PFSK-1 (cell line): ENCODE results near the gene ZNF346.

ENCODE experiments used
- FOXP2 ChIP-seq: optimal IDR thresholded peaks from 2 replicates; pipeline ENCODE3; 2011; ENCODE audit warnings: borderline replicate concordance, control low read depth, inconsistent platforms; ENCODE audit not compliant: insufficient read depth; ENCODE audit errors: extremely low read length, extremely low read depth
- POLR2AphosphoS5 ChIP-seq: IDR thresholded peaks from 2 replicates; pipeline ENCODE4 v1.6.1; 2012; ENCODE audit warnings: low read depth, mild to moderate bottlenecking, control low read depth, low read length, moderate library complexity
- SIN3A ChIP-seq: IDR thresholded peaks from 2 replicates; pipeline ENCODE4 v1.6.1; 2012; ENCODE audit warnings: mild to moderate bottlenecking, low read length, moderate library complexity, borderline replicate concordance; ENCODE audit not compliant: insufficient read depth
- TAF1 ChIP-seq: IDR thresholded peaks from 2 replicates; pipeline ENCODE4 v1.6.1; 2012; ENCODE audit warnings: low read length, control low read depth, borderline replicate concordance; ENCODE audit not compliant: insufficient read depth
- TF ChIP-seq, protein P1 (sequence below), 2 experiments: IDR thresholded peaks; 2 replicates each; pipeline versions ENCODE4 v1.6.1 to v1.8.0; 2011 to 2012; ENCODE audit warnings: low read depth in 2 of 2, low read length in 2 of 2, control low read depth in 1 of 2, inconsistent platforms in 1 of 2, mild to moderate bottlenecking in 1 of 2, moderate library complexity in 1 of 2; ENCODE audit not compliant: insufficient read depth in 1 of 2

The ZNF346 gene

DNA sequence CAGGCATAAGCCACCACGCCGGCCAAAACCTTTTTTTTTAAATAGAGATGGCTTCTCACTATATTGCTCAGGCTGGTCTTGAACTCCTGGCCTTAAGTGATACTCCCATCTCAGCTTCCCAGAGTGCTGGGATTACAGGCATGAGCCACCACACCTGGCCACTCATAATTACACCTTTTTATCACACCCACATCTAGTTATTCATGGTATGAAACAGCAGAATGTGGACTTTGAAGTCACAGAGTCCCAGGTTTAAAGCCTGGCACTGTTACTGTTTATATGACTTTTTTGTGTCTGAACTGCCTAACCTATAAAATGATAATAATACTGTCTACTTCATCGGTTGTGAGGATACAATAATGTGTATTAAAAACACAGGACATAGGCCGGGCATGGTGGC is 23.1 kb downstream of the ZNF346 start:
- TF ChIP-seq, protein P1, sequence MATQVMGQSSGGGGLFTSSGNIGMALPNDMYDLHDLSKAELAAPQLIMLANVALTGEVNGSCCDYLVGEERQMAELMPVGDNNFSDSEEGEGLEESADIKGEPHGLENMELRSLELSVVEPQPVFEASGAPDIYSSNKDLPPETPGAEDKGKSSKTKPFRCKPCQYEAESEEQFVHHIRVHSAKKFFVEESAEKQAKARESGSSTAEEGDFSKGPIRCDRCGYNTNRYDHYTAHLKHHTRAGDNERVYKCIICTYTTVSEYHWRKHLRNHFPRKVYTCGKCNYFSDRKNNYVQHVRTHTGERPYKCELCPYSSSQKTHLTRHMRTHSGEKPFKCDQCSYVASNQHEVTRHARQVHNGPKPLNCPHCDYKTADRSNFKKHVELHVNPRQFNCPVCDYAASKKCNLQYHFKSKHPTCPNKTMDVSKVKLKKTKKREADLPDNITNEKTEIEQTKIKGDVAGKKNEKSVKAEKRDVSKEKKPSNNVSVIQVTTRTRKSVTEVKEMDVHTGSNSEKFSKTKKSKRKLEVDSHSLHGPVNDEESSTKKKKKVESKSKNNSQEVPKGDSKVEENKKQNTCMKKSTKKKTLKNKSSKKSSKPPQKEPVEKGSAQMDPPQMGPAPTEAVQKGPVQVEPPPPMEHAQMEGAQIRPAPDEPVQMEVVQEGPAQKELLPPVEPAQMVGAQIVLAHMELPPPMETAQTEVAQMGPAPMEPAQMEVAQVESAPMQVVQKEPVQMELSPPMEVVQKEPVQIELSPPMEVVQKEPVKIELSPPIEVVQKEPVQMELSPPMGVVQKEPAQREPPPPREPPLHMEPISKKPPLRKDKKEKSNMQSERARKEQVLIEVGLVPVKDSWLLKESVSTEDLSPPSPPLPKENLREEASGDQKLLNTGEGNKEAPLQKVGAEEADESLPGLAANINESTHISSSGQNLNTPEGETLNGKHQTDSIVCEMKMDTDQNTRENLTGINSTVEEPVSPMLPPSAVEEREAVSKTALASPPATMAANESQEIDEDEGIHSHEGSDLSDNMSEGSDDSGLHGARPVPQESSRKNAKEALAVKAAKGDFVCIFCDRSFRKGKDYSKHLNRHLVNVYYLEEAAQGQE (IDR thresholded peaks at IDR 0.05; ENCODE audit: insufficient read depth in 1 of 2, low read depth in 2 of 2, low read length in 2 of 2) = no peak
- TF ChIP-seq SIN3A = no peak
- TF ChIP-seq TAF1 = no peak
- no peak for TF ChIP-seq FOXP2

DNA sequence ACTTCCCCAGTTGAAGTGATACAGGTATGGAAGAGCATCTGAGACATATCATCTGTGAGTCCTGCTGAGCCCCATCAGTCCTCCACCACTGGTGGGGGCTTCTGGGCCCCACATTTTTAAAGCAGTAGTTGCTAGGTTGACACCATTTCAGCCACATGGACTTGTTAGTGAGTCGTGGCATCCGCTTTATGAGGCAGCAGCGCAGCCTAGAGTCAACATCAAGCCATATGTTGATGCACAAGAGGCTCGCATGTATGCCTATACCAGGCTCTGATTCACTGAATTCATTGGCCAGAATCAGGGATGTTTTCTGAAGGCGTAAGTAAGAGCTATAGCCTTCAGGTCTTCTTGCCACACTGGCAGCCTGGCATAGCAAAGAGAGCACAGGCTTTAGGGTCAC is 26.8 kb downstream of the ZNF346 start:
- TF ChIP-seq POLR2AphosphoS5 = no peak
- TF ChIP-seq SIN3A = no peak
- TF ChIP-seq TAF1 = no peak
- TF ChIP-seq FOXP2 = no peak
- TF ChIP-seq, protein P1 (IDR thresholded peaks at IDR 0.05; ENCODE audit: insufficient read depth in 1 of 2, low read depth in 2 of 2, low read length in 2 of 2) = no peak

GRCh38 chr5:177064500-177065277 is 42.2 kb downstream of the ZNF346 start:
- TF ChIP-seq TAF1 = no peak
- TF ChIP-seq, protein P1 (IDR thresholded peaks at IDR 0.05; ENCODE audit: insufficient read depth in 1 of 2, low read depth in 2 of 2, low read length in 2 of 2) = no peak

DNA sequence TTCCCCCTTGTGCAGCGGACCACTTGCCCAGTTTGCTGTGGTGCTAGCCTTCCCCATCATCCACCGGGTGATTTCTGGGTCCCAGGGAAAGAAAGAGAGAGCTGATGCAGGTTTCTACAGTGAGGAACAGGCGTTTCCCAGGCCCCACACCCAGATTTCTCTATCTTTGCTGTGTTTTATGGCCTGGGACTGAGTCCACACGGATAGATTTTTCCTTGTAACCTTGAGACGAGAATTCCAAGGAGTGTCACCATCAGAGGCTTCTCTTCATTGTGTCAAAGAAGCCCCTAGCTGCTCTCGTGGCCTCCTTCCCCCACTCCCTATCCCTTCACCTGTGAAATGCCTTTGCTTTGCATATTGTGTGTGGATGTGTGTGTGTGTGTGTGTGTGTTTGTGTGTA is 43.0 kb downstream of the ZNF346 start:
- TF ChIP-seq POLR2AphosphoS5 (no peak), SIN3A (no peak), FOXP2 (no peak), TAF1 (no peak)
- TF ChIP-seq, protein P1 (IDR thresholded peaks at IDR 0.05; ENCODE audit: insufficient read depth in 1 of 2, low read depth in 2 of 2, low read length in 2 of 2) = no peak

GRCh38 chr5:177066224-177066623 is 43.7 kb downstream of the ZNF346 start:
- TF ChIP-seq, protein P1 (IDR thresholded peaks at IDR 0.05; ENCODE audit: insufficient read depth in 1 of 2, low read depth in 2 of 2, low read length in 2 of 2) = no peak
- TF ChIP-seq POLR2AphosphoS5 (no peak), FOXP2 (no peak), TAF1 (no peak), SIN3A (no peak)
